CD14-positive monocyte (primary cell): Measurements from ENCODE around the gene ABCA3. TPM values are rescaled to one million over a fixed set of nuclear protein-coding genes. Genes with fewer than 3 reads are reported as not detected.

Experiments used
- DNase-seq, 3 donors: peaks; one replicate each; pipeline ENCODE4 v3.0.0-alpha.2; 2011 to 2022
- H2AFZ ChIP-seq: 2 replicates; pipeline ENCODE4 v1.6.0; 2012; ENCODE audit warnings: mild to moderate bottlenecking, low read depth, low read length, inconsistent platforms; ENCODE audit not compliant: insufficient read depth, poor library complexity, severe bottlenecking
- H3K27ac ChIP-seq, 2 donors: 1 replicate in 1 of 2; 2 replicates in 1 of 2; pipeline ENCODE4 v1.5.1; 2012 to 2013; ENCODE audit warnings: low read length in 2 of 2, control low read depth in 1 of 2, inconsistent platforms in 1 of 2, low read depth in 1 of 2, mild to moderate bottlenecking in 1 of 2
- H3K27me3 ChIP-seq, 2 donors: one replicate each; pipeline versions ENCODE4 v1.6.0 to v1.6.1; 2011 to 2013; ENCODE audit warnings: low read length in 2 of 2; ENCODE audit not compliant: control insufficient read depth in 2 of 2, insufficient read depth in 2 of 2
- H3K36me3 ChIP-seq, 2 donors: replicated peaks in 1 of 2; 1 replicate in 1 of 2; 2 replicates in 1 of 2; pipeline versions ENCODE4 v1.5.1 to v1.6.1; 2012 to 2013; ENCODE audit warnings: low read length in 2 of 2, control low read depth in 1 of 2, inconsistent platforms in 1 of 2, mild to moderate bottlenecking in 1 of 2; ENCODE audit not compliant: insufficient read depth in 2 of 2, control insufficient read depth in 1 of 2
- H3K4me1 ChIP-seq, 2 donors: 1 replicate in 1 of 2; 2 replicates in 1 of 2; pipeline versions ENCODE4 v1.5.1 to v1.6.1; 2012 to 2013; ENCODE audit warnings: low read length in 2 of 2, control low read depth in 1 of 2, inconsistent platforms in 1 of 2, mild to moderate bottlenecking in 1 of 2, moderate library complexity in 1 of 2; ENCODE audit not compliant: insufficient read depth in 2 of 2, control insufficient read depth in 1 of 2
- H3K4me2 ChIP-seq: replicated peaks from 2 replicates; pipeline ENCODE3; 2012; ENCODE audit warnings: low read length, moderate library complexity, mild to moderate bottlenecking; ENCODE audit not compliant: poor library complexity, severe bottlenecking; ENCODE audit errors: extremely low read depth
- H3K4me3 ChIP-seq, 3 experiments: fragments of 200-600 bp in 1 of 3; sonication (generic) in 1 of 3; replicated peaks in 1 of 3; 1 replicate in 2 of 3; 2 replicates in 1 of 3; pipeline ENCODE4 v1.5.1; 2011 to 2013; ENCODE audit warnings: low read length in 3 of 3, mild to moderate bottlenecking in 3 of 3, control low read depth in 2 of 3, low read depth in 2 of 3, inconsistent platforms in 1 of 3, moderate library complexity in 1 of 3
- H3K79me2 ChIP-seq: 2 replicates; pipeline ENCODE4 v1.6.0; 2012; ENCODE audit warnings: mild to moderate bottlenecking, control low read depth, inconsistent platforms, low read length, moderate library complexity; ENCODE audit not compliant: insufficient read depth
- H3K9ac ChIP-seq: 2 replicates; pipeline ENCODE4 v1.6.0; 2017; ENCODE audit warnings: low read length, mild to moderate bottlenecking; ENCODE audit not compliant: insufficient read depth, poor library complexity, severe bottlenecking
- H3K9me3 ChIP-seq, 2 donors: replicated peaks in 1 of 2; 1 replicate in 1 of 2; 2 replicates in 1 of 2; pipeline versions ENCODE4 v1.5.1 to v1.6.1; 2012 to 2013; ENCODE audit warnings: low read length in 2 of 2, control low read depth in 1 of 2; ENCODE audit not compliant: control insufficient read depth in 1 of 2, insufficient read depth in 1 of 2
- H4K20me1 ChIP-seq: 2 replicates; pipeline ENCODE4 v1.6.0; 2012; ENCODE audit warnings: mild to moderate bottlenecking, low read length, control low read depth, moderate library complexity; ENCODE audit not compliant: insufficient read depth
- H3K27ac Mint-ChIP-seq, 7 donors: one replicate each; pipeline ENCODE4 v1.8.0; 2020; ENCODE audit warnings: mild to moderate bottlenecking in 7 of 7, mixed read lengths in 7 of 7, moderate library complexity in 6 of 7, inconsistent platforms in 2 of 7
- H3K27me3 Mint-ChIP-seq, 3 donors: one replicate each; pipeline ENCODE4 v1.8.0; 2021 to 2022; ENCODE audit warnings: low read depth in 3 of 3, mild to moderate bottlenecking in 3 of 3, mixed read lengths in 3 of 3, moderate library complexity in 3 of 3, inconsistent platforms in 1 of 3
- H3K36me3 Mint-ChIP-seq, 2 donors: one replicate each; pipeline ENCODE4 v1.8.0; 2020; ENCODE audit warnings: mixed read lengths in 2 of 2, inconsistent platforms in 1 of 2, mild to moderate bottlenecking in 1 of 2
- H3K4me1 Mint-ChIP-seq: one replicate; pipeline ENCODE4 v1.8.0; 2020; ENCODE audit warnings: mild to moderate bottlenecking, mixed read lengths
- H3K4me3 Mint-ChIP-seq, 2 donors: one replicate each; pipeline ENCODE4 v1.8.0; 2020; ENCODE audit warnings: mild to moderate bottlenecking in 2 of 2, mixed read lengths in 2 of 2, moderate library complexity in 1 of 2
- H3K9me3 Mint-ChIP-seq, 7 donors: one replicate each; pipeline ENCODE4 v1.8.0; 2020 to 2022; ENCODE audit warnings: mixed read lengths in 7 of 7, mild to moderate bottlenecking in 6 of 7, moderate library complexity in 6 of 7, inconsistent platforms in 2 of 7
- CTCF ChIP-seq: fragments of 200-600 bp; IDR thresholded peaks from one replicate; pipeline ENCODE4 v1.8.0; 2022; ENCODE audit warnings: antibody characterized with exemption, mild to moderate bottlenecking
- WGBS: methylation state at CpG from one replicate; pipeline ENCODE4 v1.1.5; 2013; ENCODE audit warnings: missing lambda C conversion rate; ENCODE audit not compliant: insufficient coverage; 5-methylcytosine and 5-hydroxymethylcytosine counted together
- intact Hi-C, 2 donors: fragments of 100-400 bp; cut with micrococcal nuclease; formaldehyde crosslinking; loops; one replicate each; pipeline versions ENCODE4 v1.15.0 to v1.15.1; 2023
- polyA plus RNA-seq, 3 donors: library from polyadenylated mRNA; depleted of rRNA in 1 of 3; unstranded in 2 of 3; stranded (reverse) in 1 of 3; fragments of 300-500 nt in 2 of 3; fragments of >200 nt in 1 of 3; fragmentation: Illumina TruSeq in 2 of 3; gene quantifications; 1 replicate in 2 of 3; 2 replicates in 1 of 3; pipeline ENCODE4 v1.2.3, GENCODE V29; 2012 to 2021

ABCA3 gene
- polyA plus RNA-seq, 3 donors: 0.06 to 1.2 (median 0.68) TPM

- Histone ChIP-seq H3K4me2 (no peak overlapping the region), H3K27ac (no peak overlapping the region), H3K9ac (no peak overlapping the region), H3K79me2 (peaks cover 16% of the 10 kb centered on the region), H3K36me3 (peaks cover 47 to 48% of the 10 kb centered on the region in 2 donors), H3K4me3 (no peak overlapping the region), H3K9me3 (no peaks in the 10 kb centered on the region), H3K4me1 (peaks cover 11% of the 10 kb centered on the region in 2 donors), H2AFZ (no peak overlapping the region), H4K20me1 (no peaks in the 10 kb centered on the region), H3K27me3 (no peaks in the 10 kb centered on the region)
- H3K4me3 Mint-ChIP-seq: no peak overlapping the region
- H3K27me3 Mint-ChIP-seq: peaks cover 0 to 2% (median 0%) of the 10 kb centered on the region in 3 donors
- TF ChIP-seq CTCF: no peak
- WGBS: 94% methylated on average over 16 of the region's 18 CpGs
- DNase-seq: no peak
- H3K27ac Mint-ChIP-seq: peak overlapping the region in 1 of 7 donors; percentile 21
- peaks cover 0 to 3% (median 0%) of the 10 kb centered on the region in 7 donors for H3K9me3 Mint-ChIP-seq
- peaks cover 14% of the 10 kb centered on the region for H3K4me1 Mint-ChIP-seq
- intact Hi-C loops: loop anchor here in 1 of 2 donors (10.0 kb wide), 1 partner anchor 242 kb away; the partner anchor contains the start of gene ZNF598
- peaks cover 35 to 68% of the 10 kb centered on the region in 2 donors for H3K36me3 Mint-ChIP-seq
Observed at GRCh38 chr16:2246301-2246885, 94.1 kb downstream of the ABCA3 start.

- H3K4me1 Mint-ChIP-seq: peaks cover 5% of the 10 kb centered on the region
- H3K36me3 Mint-ChIP-seq: peaks cover 35 to 70% of the 10 kb centered on the region in 2 donors
- DNase-seq: no peak
- no peak overlapping the region for H3K4me3 Mint-ChIP-seq
- H3K36me3 ChIP-seq: peaks cover 47 to 48% of the 10 kb centered on the region in 2 donors
- no peaks in the 10 kb centered on the region for H3K27me3 ChIP-seq
- H3K9ac ChIP-seq: no peak overlapping the region
- no peak for TF ChIP-seq CTCF
- no peak overlapping the region for H2AFZ ChIP-seq
- H3K27ac ChIP-seq: no peak overlapping the region
- 97% methylated on average over 30 of the region's 30 CpGs for WGBS
- no peaks in the 10 kb centered on the region for H3K9me3 ChIP-seq
- intact Hi-C loops: loop anchor here in 1 of 2 donors (10.0 kb wide), 1 partner anchor 240 kb away; the partner anchor contains the start of gene ZNF598
- peaks cover 0 to 2% (median 0%) of the 10 kb centered on the region in 3 donors for H3K27me3 Mint-ChIP-seq
- no peaks in the 10 kb centered on the region for H4K20me1 ChIP-seq
- no peak overlapping the region for H3K4me3 ChIP-seq
- peaks cover 2 to 3% of the 10 kb centered on the region in 2 donors for H3K4me1 ChIP-seq
- no peak overlapping the region for H3K4me2 ChIP-seq
- H3K27ac Mint-ChIP-seq: peak overlapping the region in 2 of 7 donors; percentile 46 to 62
- H3K9me3 Mint-ChIP-seq: peaks cover 0 to 3% (median 0%) of the 10 kb centered on the region in 7 donors
- H3K79me2 ChIP-seq: peaks cover 10% of the 10 kb centered on the region
Observed at GRCh38 chr16:2244926-2245795, 95.4 kb downstream of the ABCA3 start.
